Measurements from ENCODE around the gene TTC28.

GRCh38 chr22:28411125-28411524, 268.5 kb downstream of the TTC28 start:
- TF ChIP-seq CTCF (IDR thresholded peaks at IDR 0.05; ENCODE audit: low read depth, low read length): no peak
- TF ChIP-seq POLR2A (IDR thresholded peaks at IDR 0.05; ENCODE audit: extremely low read depth, insufficient read length): no peak

Data from NB4 (cell line).